Suppressor macrophage (primary cell): ENCODE measurements around the gene KLK1.
"Not testable (repeated sequence)": the region's sequence is repeated elsewhere in the genome, so short reads cannot be mapped to it uniquely, and the experiment has no call there.

Experiments used
- DNase-seq, 4 experiments: peaks; one replicate each; pipeline ENCODE4 v3.0.0-alpha.2; 2020 to 2022

The KLK1 gene

DNA sequence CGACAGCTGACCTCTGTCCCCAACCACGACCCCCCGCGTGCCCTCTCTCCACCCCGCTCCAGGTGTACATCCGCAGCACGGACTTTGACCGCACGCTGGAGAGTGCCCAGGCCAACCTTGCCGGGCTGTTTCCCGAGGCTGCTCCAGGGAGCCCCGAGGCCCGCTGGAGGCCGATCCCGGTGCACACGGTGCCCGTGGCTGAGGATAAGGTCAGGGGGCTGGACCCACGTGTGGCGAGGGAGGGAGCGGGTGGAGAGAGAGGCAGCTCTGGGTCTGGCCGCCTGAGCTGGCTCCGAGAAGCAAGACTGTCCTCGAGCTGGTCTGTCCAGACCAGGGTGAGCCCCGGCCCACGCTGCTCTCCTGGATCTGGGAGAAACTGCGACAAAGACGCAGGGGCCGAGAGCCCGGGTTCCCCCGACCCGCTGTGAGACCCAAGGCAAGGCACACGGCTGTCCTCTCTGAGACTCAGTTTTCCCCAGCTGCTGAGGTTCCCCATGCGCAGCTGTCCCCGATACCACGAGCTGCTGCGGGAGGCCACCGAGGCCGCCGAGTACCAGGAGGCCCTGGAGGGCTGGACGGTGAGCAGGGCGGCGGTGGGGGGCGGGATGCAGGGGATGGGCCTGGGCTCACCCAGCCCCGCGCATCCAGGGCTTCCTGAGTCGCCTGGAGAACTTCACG is 31.9 kb downstream of the KLK1 start:
- no peak for DNase-seq

DNA sequence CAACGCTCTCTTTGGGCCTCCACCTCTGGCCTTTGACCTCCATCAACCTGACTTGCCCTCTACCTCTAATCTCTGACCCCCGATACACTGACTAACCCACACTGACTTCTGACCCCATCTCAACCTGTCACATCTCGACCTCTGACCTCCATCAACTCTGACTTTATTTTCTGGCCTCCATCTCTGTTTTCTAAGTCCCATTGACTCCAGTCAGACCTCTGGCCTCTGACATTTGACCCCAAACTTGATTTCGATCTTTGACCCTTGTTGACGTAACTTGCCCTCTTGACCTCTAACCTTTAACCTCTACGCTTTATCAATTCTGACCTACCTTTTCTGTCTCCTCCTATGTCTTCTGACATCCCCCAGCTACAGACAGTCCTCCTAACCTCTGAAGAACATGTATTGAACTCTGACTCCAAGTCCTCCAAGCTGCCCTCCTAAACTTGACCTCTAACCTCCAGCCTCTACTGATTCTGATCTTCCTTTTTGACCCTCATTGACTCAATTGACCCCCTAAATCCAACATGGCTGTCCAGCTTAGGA is 32.6 kb downstream of the KLK1 start:
- DNase-seq = no peak

DNA sequence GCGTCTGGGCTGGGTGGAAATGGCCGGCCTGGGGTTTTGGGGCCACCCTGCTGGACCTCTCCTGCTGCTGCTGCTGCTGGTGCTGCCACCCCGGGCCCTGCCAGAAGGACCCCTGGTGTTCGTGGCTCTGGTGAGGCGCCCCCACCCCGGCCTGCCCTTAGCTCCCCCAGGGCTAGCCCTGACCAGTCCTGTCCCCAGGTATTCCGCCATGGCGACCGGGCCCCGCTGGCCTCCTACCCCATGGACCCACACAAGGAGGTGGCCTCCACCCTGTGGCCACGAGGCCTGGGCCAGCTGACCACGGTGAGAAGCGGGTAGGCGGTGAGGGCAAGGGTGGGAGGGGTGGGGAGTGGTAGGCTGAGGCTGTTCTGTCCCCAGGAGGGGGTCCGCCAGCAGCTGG is 33.2 kb downstream of the KLK1 start, which contains the start of gene ACP4:
Gene ACP4, plus strand, starts transcription at position 20 of the 400 bp plus-strand sequence. Its CDS starts 0 bp downstream, at position 20.
- DNase-seq = no peak

DNA sequence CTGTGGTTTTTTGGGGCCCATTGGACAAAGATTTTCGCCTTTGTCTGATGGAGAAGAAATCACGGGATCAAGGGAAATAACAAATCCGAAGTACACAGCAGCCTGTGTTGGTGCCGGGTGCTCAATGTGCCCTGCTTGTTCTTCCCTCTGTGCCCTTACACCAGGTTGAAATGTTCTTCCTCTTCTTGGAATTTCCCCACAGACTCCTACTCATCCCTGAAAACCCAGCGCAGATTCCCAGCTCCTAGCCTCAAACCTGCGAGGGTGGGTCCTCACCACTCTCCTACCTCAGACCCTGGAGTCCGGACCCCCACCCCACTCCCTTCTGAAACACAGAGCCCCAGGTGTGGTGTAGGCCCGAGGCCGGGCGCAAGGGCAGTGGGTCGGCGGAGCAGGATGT is 38.3 kb downstream of the KLK1 start:
- DNase-seq = no peak

DNA sequence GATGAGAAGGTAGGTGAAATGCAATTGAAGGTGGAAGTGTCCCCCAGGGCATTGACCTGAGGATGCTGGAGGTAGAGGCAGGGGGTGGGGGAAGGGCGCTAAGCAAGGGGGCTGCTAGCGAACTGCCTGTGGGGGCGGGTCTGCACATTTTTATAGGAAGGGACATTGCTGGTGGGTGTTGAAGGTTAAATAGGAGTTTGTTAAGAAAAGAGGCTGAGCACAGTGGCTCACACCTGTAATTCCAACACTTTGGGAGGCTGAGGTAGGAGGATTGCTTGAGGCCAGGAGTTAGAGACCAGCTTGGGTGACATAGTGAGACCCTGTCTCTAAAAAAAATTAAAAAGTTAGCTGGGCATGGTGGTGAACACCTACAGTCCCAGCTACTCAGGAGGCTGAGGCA is 38.9 kb downstream of the KLK1 start:
- no peak for DNase-seq

DNA sequence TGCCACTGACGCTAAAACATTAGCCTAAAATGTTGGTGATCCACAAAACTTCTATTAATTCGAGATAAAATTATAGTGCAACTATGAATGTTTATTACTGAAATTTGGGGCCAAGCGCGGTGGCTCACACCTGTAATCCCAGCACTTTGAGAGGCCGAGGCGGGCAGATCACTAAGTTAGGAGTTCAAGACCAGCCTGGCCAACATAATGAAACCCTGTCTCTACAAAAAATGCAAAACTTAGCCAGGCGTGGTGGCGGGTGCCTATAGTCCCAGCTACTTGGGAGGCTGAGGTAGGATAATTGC is 39.8 kb downstream of the KLK1 start:
- DNase-seq = not testable (repeated sequence)

DNA sequence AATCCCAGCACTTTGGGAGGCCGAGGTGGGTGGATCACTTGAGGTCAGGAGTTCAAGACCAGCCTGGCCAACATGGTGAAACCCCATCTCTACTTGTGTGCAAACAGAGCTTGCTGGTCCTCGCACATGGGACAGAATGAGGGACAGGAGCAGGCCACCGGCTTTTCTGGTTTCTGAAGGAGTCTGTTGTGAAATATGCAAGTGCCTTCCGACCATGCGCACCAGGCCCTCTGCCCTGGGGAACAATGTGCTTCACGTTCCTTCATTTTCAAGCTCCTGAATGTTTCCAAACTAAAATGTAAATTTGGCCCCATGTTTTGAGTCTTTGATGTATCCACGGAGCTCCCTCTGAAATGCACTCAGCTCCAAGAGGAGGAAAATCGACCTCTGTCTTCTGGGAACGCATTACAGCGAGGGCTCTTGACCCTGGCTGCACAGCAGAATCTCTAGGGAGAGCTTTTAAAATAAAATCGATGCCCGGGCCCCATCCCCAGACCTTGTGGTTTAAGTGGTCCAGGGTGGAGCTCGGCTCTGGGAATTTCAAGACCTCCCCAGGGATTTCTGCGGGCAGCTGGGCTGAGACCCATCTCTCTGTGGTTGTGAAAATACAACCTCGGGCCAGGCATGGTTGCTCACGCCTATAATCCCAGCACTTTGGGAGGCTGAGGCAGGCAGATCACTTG is 42.7 kb downstream of the KLK1 start:
- no peak for DNase-seq

DNA sequence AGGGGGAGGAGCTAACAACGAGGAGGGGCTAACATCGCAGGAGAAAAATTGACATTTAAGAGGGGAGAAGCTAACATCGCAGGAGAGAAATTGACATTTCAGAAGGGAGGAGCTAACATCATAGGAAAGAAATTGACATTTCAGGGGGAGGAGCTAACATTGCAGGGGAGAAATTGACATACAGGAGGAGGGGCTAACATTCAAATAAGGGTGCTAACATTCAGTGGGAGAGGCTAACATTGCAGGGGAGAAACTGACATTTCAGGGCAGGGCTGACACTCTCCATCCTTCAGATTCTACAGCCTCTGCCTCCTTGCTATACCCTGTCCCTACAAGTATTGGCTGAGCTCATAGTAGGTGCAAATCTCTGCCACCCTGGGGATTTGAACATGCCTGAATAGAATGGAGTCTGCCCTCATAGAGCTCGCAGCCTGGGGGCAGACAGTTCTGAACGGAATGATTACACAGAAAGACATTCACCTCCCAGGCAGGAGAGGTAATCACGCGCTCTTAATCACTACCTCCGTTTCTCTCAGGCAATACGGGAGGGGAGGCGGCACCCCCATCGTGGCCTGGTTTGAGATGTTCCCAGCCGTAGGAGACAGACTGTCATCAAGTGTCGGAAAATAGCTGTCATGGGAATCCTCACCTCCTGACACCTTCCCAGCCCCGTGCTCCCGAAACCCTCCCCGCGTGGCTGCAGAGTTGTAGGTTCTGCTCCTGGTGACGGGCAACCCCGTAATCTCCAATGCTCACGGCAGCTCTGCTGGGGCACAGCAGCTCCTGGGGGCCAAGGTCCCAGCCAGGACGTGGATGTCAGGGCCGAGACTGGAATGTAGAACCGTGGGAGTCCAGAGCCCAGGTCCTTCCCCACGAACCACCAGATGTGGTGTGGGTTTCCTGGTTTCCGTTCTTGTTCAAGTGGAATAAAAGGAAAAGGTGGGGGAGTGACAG is 43.8 kb downstream of the KLK1 start:
- DNase-seq = no peak

DNA sequence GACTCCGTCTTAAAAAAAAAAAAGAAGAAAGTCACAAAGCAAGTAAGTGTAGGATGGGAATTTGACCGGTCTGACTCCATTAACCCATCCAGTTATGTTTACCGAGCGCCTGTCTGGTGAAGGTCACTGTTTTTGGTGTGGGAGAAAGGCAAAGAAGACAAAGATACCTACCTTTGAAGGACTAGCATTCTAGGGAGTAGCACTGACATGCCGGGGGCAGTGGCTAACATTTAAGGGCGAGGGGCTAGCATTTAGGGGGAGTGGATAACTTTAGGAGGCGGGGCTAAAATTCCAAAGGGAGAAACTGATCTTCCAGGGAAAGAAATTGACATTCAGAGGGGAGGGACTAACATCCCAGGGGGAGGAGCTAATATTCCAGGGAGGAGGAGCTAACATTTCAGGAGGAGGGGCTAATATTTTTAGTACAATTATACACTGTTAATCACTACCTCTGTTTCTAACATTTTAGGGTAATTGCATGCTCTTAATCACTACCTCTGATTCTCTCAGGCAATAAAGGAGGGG is 44.6 kb downstream of the KLK1 start:
- no peak for DNase-seq

DNA sequence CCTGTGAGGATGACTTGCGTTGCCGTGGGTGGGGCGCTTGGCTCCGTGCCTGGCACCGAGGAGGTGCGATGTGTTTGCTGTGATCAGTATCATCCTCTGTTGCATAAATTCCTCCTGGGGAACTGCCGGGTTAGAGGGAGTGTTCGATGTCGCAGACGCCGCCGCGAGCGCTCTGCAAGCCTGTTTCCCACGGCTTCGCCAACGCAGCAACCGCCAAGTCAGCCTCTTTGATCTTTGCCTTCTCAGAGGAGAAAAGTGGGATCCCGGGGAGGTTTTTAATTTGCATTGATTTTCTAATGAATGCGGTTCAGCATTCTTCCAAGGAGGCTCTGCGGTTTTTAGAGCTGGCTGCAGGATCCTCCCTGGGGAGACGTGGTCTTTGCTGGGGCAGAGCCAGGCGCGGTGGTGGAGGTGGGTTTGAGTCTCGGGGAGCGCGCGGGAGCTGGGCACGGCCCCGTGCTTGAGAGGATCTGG is 45.7 kb downstream of the KLK1 start:
- DNase-seq = peak; percentile 54 to 83 (median 68)

DNA sequence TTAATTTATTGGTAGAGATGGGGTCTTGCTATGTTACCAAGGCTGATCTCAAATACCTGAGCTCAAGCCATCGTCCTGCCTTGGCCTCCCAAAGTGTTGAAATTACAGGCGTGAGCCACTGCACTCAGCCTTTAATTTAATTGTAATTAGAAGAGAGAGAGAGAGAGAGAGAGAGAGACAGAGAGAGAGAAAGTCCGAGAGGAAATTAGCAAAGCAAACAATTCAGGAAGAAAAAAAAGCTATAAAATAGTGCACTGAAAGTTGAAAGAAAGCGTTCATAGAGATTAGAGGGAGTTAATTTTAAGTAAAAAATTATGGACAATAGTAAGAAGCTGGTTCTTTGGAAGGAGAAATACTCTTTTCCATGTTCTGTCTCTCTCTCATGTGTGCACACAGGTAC is 46.3 kb downstream of the KLK1 start:
- DNase-seq = no peak

DNA sequence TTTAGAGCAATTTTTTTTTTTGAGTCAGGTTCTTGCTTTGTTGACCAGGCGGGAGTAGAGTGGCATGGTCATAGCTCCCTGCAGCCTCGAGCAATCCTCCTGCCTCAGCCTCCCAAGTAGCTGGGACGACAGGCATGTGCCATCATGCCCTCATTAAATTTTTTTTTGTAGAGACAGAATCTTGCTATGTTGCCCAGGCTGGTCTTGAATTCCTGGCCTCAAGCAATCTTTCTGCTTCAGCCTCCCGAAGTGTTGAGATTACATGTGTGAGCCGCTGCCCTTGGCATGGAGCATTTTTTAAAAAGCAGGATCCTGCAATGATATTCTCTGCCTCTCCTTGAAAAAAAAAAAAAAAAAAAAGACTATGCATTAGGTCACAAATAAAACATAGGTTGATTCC is 47.5 kb downstream of the KLK1 start:
- no peak for DNase-seq

DNA sequence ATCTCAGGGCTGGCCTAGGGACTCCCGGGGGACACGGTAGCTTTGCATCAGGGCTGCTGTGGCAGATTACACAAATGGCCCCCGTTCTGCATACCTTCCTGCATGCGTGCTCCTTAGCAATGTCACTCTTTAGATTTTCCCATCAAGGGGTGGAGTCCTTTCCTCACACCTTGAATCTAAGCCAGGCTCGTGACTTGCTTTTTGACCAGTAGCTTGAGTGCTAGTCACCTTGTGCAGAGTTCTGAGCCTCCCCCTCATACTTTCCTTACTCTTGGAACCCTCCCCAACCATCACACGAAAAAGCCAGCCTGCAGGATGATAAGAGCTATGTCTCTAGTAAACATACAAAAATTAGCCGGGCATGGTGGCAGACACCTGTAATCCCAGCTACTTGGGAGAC is 50.1 kb downstream of the KLK1 start:
- DNase-seq = not testable (repeated sequence)

DNA sequence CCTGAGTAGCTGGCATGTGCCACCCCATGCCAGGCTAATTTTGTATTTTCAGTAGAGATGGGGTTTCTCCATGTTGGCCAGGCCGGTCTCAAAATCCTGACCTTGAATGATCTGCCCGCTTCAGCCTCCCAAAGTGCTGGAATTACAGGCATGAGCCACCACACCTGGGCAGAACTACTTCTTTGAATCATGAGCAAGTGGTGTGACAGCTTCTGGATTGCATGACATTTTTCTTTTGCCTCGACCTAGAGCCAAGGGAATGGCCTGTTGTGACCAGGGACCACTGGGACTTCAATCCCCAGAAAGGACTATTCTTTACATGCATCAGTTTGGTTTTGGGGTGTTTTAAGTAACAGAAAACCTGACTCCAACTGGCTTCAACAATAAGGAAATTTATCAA is 50.7 kb downstream of the KLK1 start:
- not testable (repeated sequence) for DNase-seq

DNA sequence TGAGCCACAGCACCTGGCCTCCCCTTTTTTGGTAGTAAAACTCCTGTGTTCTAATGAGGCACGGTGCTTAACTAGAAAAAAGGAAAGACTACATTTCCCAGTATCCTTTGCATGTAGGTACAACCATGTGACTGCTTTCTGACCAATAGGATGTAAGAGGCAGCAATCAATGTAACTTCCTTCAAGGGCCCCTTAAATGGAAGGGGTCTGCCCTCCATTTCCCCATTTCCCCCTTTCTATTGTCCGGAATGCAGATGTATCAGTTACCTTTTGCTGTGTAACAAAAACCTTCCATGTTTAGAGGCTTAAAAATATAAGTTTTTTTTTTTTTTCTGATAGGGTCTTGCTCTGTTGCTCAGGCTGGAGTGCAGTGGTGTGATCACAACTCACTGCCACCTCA is 51.1 kb downstream of the KLK1 start:
- DNase-seq = peak in 1 of 4 experiments; percentile 4

DNA sequence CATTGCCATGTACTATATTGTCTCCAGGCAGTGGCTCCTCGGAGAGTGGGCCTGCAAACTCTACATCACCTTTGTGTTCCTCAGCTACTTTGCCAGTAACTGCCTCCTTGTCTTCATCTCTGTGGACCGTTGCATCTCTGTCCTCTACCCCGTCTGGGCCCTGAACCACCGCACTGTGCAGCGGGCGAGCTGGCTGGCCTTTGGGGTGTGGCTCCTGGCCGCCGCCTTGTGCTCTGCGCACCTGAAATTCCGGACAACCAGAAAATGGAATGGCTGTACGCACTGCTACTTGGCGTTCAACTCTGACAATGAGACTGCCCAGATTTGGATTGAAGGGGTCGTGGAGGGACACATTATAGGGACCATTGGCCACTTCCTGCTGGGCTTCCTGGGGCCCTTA is 52.7 kb downstream of the KLK1 start:
- no peak for DNase-seq

DNA sequence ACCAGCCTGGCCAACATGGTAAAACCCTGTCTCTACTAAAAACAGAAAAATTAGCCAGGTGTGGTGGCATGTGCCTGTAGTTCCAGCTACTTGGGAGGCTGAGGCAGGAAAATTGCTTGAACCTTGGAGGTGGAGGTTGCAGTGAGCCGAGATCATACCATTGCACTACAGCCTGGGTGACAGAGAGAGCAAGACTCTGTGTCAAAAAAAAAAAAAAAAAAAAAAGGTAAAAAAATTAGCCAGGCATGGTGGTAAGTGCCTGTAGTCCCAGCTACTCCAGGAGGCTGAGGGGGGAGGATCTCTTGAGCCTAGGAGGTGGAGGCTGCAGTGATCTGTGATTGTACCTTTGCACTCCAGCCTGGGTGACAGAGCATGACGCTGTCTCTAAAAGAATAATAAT is 53.4 kb downstream of the KLK1 start, which contains the start of gene GPR32:
Gene GPR32, plus strand, starts transcription at position 301 of the 400 bp plus-strand sequence. CDS start 137 bp downstream, outside the sequence.
- not testable (repeated sequence) for DNase-seq
